Stimulated activated CD8-positive, alpha-beta memory T cell treated with anti-CD3 and anti-CD28 coated beads, Interleukin-4, amount 100 ng/mL, for 1 hour (primary cell): ENCODE measurements around the gene HBP1.
"Not testable (repeated sequence)": the region's sequence is repeated elsewhere in the genome, so short reads cannot be mapped to it uniquely, and the experiment has no call there.

Source experiments
- DNase-seq, 2 donors: peaks; one replicate each; pipeline ENCODE4 v3.0.0-alpha.2; 2020; ENCODE audit warnings: low read depth in 2 of 2, low spot score in 1 of 2

The HBP1 gene

GRCh38 chr7:107224374-107225223, 55.8 kb downstream of the HBP1 start:
- no peak for DNase-seq

- DNase-seq: no peak
These were observed 59.5 kb downstream of the HBP1 start for GRCh38 chr7:107228291-107228690.

- no peak for DNase-seq
These were observed 61.5 kb downstream of the HBP1 start for GRCh38 chr7:107230334-107230733.

GRCh38 chr7:107232568-107233090, 63.8 kb downstream of the HBP1 start:
- no peak for DNase-seq

GRCh38 chr7:107233174-107233573, 64.4 kb downstream of the HBP1 start:
- DNase-seq: no peak

- no peak for DNase-seq
These were observed 65.2 kb downstream of the HBP1 start for GRCh38 chr7:107233981-107234380.

- DNase-seq: no peak
These were observed 65.6 kb downstream of the HBP1 start for GRCh38 chr7:107234436-107234835.

- DNase-seq: no peak
These were observed 68.1 kb downstream of the HBP1 start for GRCh38 chr7:107236862-107237261.

GRCh38 chr7:107237451-107237850, 68.6 kb downstream of the HBP1 start:
- no peak for DNase-seq

GRCh38 chr7:107242267-107242666, 73.5 kb downstream of the HBP1 start:
- no peak for DNase-seq

GRCh38 chr7:107244613-107245012, 75.8 kb downstream of the HBP1 start:
- no peak for DNase-seq

- not testable (repeated sequence) for DNase-seq
These were observed 78.0 kb downstream of the HBP1 start for GRCh38 chr7:107246836-107247235.

- DNase-seq: no peak
These were observed 79.9 kb downstream of the HBP1 start for GRCh38 chr7:107248551-107249316.

GRCh38 chr7:107251963-107252362, 83.2 kb downstream of the HBP1 start:
- no peak for DNase-seq
